ENCODE results near the gene C3orf18.

DNA sequence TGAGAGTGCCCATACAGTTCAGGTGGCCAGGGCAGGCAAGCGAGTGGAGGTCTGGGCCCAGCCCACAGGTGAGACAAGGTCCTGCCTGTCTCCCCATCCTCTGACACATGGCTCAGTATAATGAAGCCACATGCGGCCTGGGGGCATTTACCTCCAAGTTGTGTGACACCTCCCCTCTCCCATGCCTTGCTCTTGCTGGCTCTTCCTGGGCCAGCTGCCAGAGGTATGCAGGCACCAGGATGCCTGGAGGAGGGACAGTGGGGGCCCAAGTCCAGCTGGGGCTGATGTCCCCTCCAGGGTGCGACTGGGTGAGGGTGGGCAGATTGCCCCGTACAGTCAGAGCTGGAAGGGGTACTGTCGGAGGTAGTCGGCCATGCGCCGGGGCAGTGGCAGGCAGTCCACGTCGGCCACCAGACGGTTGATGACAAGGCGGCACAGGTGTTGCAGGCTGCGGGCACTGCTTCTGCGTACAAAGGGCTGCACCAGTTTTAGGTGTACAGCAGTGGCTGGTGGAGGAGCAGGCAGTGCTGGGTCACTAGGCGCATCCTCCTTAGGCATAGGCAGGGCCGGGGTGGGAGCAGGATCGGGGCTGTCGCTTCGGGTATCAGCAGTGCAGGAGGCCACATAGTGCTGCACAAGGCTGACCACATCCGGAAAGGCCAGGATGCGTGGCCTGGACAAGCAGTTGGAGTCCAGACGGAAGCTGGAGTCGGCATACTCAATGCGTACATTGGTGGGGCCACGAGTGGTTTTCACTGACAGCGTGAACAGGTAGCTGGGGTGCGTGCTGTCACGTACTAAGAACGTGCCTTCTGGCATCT is 39.9 kb upstream of the C3orf18 start:
- TF ChIP-seq, protein P1, sequence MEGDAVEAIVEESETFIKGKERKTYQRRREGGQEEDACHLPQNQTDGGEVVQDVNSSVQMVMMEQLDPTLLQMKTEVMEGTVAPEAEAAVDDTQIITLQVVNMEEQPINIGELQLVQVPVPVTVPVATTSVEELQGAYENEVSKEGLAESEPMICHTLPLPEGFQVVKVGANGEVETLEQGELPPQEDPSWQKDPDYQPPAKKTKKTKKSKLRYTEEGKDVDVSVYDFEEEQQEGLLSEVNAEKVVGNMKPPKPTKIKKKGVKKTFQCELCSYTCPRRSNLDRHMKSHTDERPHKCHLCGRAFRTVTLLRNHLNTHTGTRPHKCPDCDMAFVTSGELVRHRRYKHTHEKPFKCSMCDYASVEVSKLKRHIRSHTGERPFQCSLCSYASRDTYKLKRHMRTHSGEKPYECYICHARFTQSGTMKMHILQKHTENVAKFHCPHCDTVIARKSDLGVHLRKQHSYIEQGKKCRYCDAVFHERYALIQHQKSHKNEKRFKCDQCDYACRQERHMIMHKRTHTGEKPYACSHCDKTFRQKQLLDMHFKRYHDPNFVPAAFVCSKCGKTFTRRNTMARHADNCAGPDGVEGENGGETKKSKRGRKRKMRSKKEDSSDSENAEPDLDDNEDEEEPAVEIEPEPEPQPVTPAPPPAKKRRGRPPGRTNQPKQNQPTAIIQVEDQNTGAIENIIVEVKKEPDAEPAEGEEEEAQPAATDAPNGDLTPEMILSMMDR (IDR thresholded peaks at IDR 0.05): no peak
- no peak for TF ChIP-seq POLR2A (IDR thresholded peaks at IDR 0.05)

Measured in Peyer's patch (tissue), 4 donors.